8988T (cell line): Measurements from ENCODE around the gene LONRF2.
"Not testable (repeated sequence)": the region's sequence is repeated elsewhere in the genome, so short reads cannot be mapped to it uniquely, and the experiment has no call there.

ENCODE experiments used
- DNase-seq: peaks from one replicate; pipeline ENCODE4 v3.0.0; 2011

The LONRF2 gene

GRCh38 chr2:100321866-100322820, at the start of gene LONRF2:
LONRF2 (minus strand) TSS chr2:100322501; CDS start chr2:100322093, 408 bp downstream.
- peak; percentile 47 for DNase-seq

- no peak for DNase-seq
Measured at GRCh38 chr2:100367163-100367562, 44.9 kb upstream of the LONRF2 start.

GRCh38 chr2:100365434-100365833, 43.1 kb upstream of the LONRF2 start:
- no peak for DNase-seq

- DNase-seq, result not testable (repeated sequence)
Measured at GRCh38 chr2:100362269-100362668, 40.0 kb upstream of the LONRF2 start.

GRCh38 chr2:100359576-100359975, 37.3 kb upstream of the LONRF2 start:
- DNase-seq, result no peak

GRCh38 chr2:100358554-100358953, 36.3 kb upstream of the LONRF2 start:
- no peak for DNase-seq

GRCh38 chr2:100352521-100352920, 30.2 kb upstream of the LONRF2 start:
- no peak for DNase-seq

- DNase-seq, result no peak
Measured at GRCh38 chr2:100350661-100351185, 28.4 kb upstream of the LONRF2 start.

- not testable (repeated sequence) for DNase-seq
Measured at GRCh38 chr2:100345144-100345543, 22.8 kb upstream of the LONRF2 start.

GRCh38 chr2:100344433-100344832, 22.1 kb upstream of the LONRF2 start:
- no peak for DNase-seq

- not testable (repeated sequence) for DNase-seq
Measured at GRCh38 chr2:100342466-100342865, 20.2 kb upstream of the LONRF2 start.

- no peak for DNase-seq
Measured at GRCh38 chr2:100339823-100340222, 17.5 kb upstream of the LONRF2 start.

- no peak for DNase-seq
Measured at GRCh38 chr2:100334929-100335328, 12.6 kb upstream of the LONRF2 start.

GRCh38 chr2:100327742-100328141, 5.4 kb upstream of the LONRF2 start:
- no peak for DNase-seq

GRCh38 chr2:100321179-100321865, 979 bp downstream of the LONRF2 start:
- peak; percentile 57 for DNase-seq

GRCh38 chr2:100320547-100321178, 1.6 kb downstream of the LONRF2 start:
- DNase-seq, result no peak

- no peak for DNase-seq
Measured at GRCh38 chr2:100317634-100318033, 4.7 kb downstream of the LONRF2 start.

- no peak for DNase-seq
Measured at GRCh38 chr2:100309973-100310719, 12.2 kb downstream of the LONRF2 start.

GRCh38 chr2:100309311-100309710, 13.0 kb downstream of the LONRF2 start:
- no peak for DNase-seq

- no peak for DNase-seq
Measured at GRCh38 chr2:100303744-100304143, 18.6 kb downstream of the LONRF2 start.

- no peak for DNase-seq
Measured at GRCh38 chr2:100302585-100302892, 19.8 kb downstream of the LONRF2 start.

GRCh38 chr2:100301881-100302584, 20.3 kb downstream of the LONRF2 start:
- no peak for DNase-seq
